ENCODE measurements around the gene BBS4.

GRCh38 chr15:72706266-72706665 is 20.3 kb downstream of the BBS4 start:
- TF ChIP-seq, protein P1, sequence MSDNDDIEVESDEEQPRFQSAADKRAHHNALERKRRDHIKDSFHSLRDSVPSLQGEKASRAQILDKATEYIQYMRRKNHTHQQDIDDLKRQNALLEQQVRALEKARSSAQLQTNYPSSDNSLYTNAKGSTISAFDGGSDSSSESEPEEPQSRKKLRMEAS (IDR thresholded peaks at IDR 0.05) = no peak
- TF ChIP-seq TAF1 (IDR thresholded peaks at IDR 0.05; ENCODE audit: low read depth) (no peak), CEBPB (IDR thresholded peaks at IDR 0.05) (no peak), TEAD4 (IDR thresholded peaks at IDR 0.05) (no peak), YY1 (IDR thresholded peaks at IDR 0.05; ENCODE audit: low read depth) (no peak), EP300 (IDR thresholded peaks at IDR 0.05; ENCODE audit: borderline replicate concordance) (no peak), CREB1 (IDR thresholded peaks at IDR 0.05; ENCODE audit: low read depth) (no peak)
- TF ChIP-seq, protein P2, sequence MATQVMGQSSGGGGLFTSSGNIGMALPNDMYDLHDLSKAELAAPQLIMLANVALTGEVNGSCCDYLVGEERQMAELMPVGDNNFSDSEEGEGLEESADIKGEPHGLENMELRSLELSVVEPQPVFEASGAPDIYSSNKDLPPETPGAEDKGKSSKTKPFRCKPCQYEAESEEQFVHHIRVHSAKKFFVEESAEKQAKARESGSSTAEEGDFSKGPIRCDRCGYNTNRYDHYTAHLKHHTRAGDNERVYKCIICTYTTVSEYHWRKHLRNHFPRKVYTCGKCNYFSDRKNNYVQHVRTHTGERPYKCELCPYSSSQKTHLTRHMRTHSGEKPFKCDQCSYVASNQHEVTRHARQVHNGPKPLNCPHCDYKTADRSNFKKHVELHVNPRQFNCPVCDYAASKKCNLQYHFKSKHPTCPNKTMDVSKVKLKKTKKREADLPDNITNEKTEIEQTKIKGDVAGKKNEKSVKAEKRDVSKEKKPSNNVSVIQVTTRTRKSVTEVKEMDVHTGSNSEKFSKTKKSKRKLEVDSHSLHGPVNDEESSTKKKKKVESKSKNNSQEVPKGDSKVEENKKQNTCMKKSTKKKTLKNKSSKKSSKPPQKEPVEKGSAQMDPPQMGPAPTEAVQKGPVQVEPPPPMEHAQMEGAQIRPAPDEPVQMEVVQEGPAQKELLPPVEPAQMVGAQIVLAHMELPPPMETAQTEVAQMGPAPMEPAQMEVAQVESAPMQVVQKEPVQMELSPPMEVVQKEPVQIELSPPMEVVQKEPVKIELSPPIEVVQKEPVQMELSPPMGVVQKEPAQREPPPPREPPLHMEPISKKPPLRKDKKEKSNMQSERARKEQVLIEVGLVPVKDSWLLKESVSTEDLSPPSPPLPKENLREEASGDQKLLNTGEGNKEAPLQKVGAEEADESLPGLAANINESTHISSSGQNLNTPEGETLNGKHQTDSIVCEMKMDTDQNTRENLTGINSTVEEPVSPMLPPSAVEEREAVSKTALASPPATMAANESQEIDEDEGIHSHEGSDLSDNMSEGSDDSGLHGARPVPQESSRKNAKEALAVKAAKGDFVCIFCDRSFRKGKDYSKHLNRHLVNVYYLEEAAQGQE (IDR thresholded peaks at IDR 0.05; ENCODE audit: low read depth) = no peak

Data from Ishikawa (cell line).